Prostate gland (tissue), 2 donors: Measurements from ENCODE around the gene TOX3.

Experiments
- CTCF ChIP-seq, 4 experiments: fragments of 200-600 bp in 2 of 4; fragments of 450-650 bp in 2 of 4; sonication (generic) in 2 of 4; IDR thresholded peaks; 1 replicate in 3 of 4; 2 replicates in 1 of 4; pipeline ENCODE4 v1.5.1; 2016 to 2019; ENCODE audit warnings: antibody characterized with exemption in 4 of 4, mild to moderate bottlenecking in 2 of 4, moderate library complexity in 2 of 4
- POLR2AphosphoS5 ChIP-seq: sonication (generic); formaldehyde crosslinking; IDR thresholded peaks from one replicate; pipeline ENCODE4 v1.6.1; 2017; ENCODE audit warnings: antibody characterized with exemption

- TF ChIP-seq CTCF (IDR thresholded peaks at IDR 0.05): no peak
- no peak for TF ChIP-seq POLR2AphosphoS5
Measured at GRCh38 chr16:52440248-52440647, 106.7 kb downstream of the TOX3 start.
